T-helper 9 cell (primary cell): ENCODE data around the gene GAK.

Source experiments
- DNase-seq: peaks from one replicate; pipeline ENCODE4 v3.0.0-alpha.2; 2020

GAK gene

GRCh38 chr4:845836-846251, 86.3 kb downstream of the GAK start:
- DNase-seq = no peak

GRCh38 chr4:845233-845835, 86.8 kb downstream of the GAK start:
- no peak for DNase-seq

GRCh38 chr4:844752-845232, 87.3 kb downstream of the GAK start:
- DNase-seq = no peak

GRCh38 chr4:839675-840443, 92.3 kb downstream of the GAK start:
- DNase-seq = no peak

- no peak for DNase-seq
Measured at GRCh38 chr4:837772-838171, 94.3 kb downstream of the GAK start.

GRCh38 chr4:836750-837301, 95.3 kb downstream of the GAK start:
- DNase-seq = no peak

- no peak for DNase-seq
Measured at GRCh38 chr4:836003-836511, 96.1 kb downstream of the GAK start.

GRCh38 chr4:835148-836002, 96.7 kb downstream of the GAK start:
- no peak for DNase-seq

GRCh38 chr4:834368-835147, 97.6 kb downstream of the GAK start:
- no peak for DNase-seq

GRCh38 chr4:833731-834367, 98.3 kb downstream of the GAK start:
- DNase-seq = no peak

- DNase-seq = no peak
Measured at GRCh38 chr4:833156-833555, 99.0 kb downstream of the GAK start.

GRCh38 chr4:832536-832935, 99.6 kb downstream of the GAK start:
- DNase-seq = no peak

GRCh38 chr4:832108-832507, 100.0 kb downstream of the GAK start:
- DNase-seq = no peak

- no peak for DNase-seq
Measured at GRCh38 chr4:831483-831805, 100.7 kb downstream of the GAK start.

- no peak for DNase-seq
Measured at GRCh38 chr4:830601-831482, 101.3 kb downstream of the GAK start.

GRCh38 chr4:829761-830600, 102.1 kb downstream of the GAK start:
- no peak for DNase-seq

GRCh38 chr4:829291-829690, 102.8 kb downstream of the GAK start:
- DNase-seq = no peak

- no peak for DNase-seq
Measured at GRCh38 chr4:828641-829271, 103.4 kb downstream of the GAK start.
